Activated CD4-positive, alpha-beta T cell treated with anti-CD3 and anti-CD28 coated beads, Interleukin-2, amount 50 U/mL, for 4 hours (primary cell): ENCODE results near the gene ST3GAL4.
"Not testable (repeated sequence)": the region's sequence is repeated elsewhere in the genome, so short reads cannot be mapped to it uniquely, and the experiment has no call there.

Experiments
- DNase-seq, 2 experiments: peaks; one replicate each; pipeline ENCODE4 v3.0.0-alpha.2; 2020

The ST3GAL4 gene

GRCh38 chr11:126347751-126348668 is 7.5 kb upstream of the ST3GAL4 start:
- no peak for DNase-seq

GRCh38 chr11:126348806-126349582 is 6.5 kb upstream of the ST3GAL4 start:
- no peak for DNase-seq

- DNase-seq: no peak
Observed at GRCh38 chr11:126350836-126351235, 4.7 kb upstream of the ST3GAL4 start.

GRCh38 chr11:126352163-126352562 is 3.3 kb upstream of the ST3GAL4 start:
- no peak for DNase-seq

- no peak for DNase-seq
Observed at GRCh38 chr11:126352934-126353801, 2.3 kb upstream of the ST3GAL4 start.

GRCh38 chr11:126354631-126355323 is 709 bp upstream of the ST3GAL4 start:
- DNase-seq: no peak

GRCh38 chr11:126355926-126356897 is 726 bp downstream of the ST3GAL4 start:
- no peak for DNase-seq

GRCh38 chr11:126357055-126357962 is 1.8 kb downstream of the ST3GAL4 start:
- DNase-seq: no peak

- no peak for DNase-seq
Observed at GRCh38 chr11:126357969-126358762, 2.7 kb downstream of the ST3GAL4 start.

- no peak for DNase-seq
Observed at GRCh38 chr11:126358763-126359160, 3.3 kb downstream of the ST3GAL4 start.

- DNase-seq: no peak
Observed at GRCh38 chr11:126359431-126360048, 4.1 kb downstream of the ST3GAL4 start.

GRCh38 chr11:126360049-126360446 is 4.6 kb downstream of the ST3GAL4 start:
- no peak for DNase-seq

- DNase-seq: no peak
Observed at GRCh38 chr11:126361400-126361799, 5.9 kb downstream of the ST3GAL4 start.

GRCh38 chr11:126362879-126363655 is 7.6 kb downstream of the ST3GAL4 start:
- no peak for DNase-seq

- no peak for DNase-seq
Observed at GRCh38 chr11:126363706-126364248, 8.3 kb downstream of the ST3GAL4 start.

- not testable (repeated sequence) for DNase-seq
Observed at GRCh38 chr11:126364735-126365134, 9.2 kb downstream of the ST3GAL4 start.

- DNase-seq: not testable (repeated sequence)
Observed at GRCh38 chr11:126365508-126365907, 10.0 kb downstream of the ST3GAL4 start.
